Activated CD4-positive, alpha-beta T cell treated with anti-CD3 and anti-CD28 coated beads, Interleukin-2, Interleukin-6, amounts not matched to agents 100 ng/mL and 50 ng/mL, durations not matched to agents 16 hours and 8 hours (primary cell): ENCODE results near the gene CTNNB1.

Experiments used
- DNase-seq: peaks from one replicate; pipeline ENCODE4 v3.0.0-alpha.2; 2020

The CTNNB1 gene

GRCh38 chr3:41193794-41194539, 5.3 kb upstream of the CTNNB1 start:
- DNase-seq, result no peak

GRCh38 chr3:41194701-41195100, 4.6 kb upstream of the CTNNB1 start:
- DNase-seq, result no peak

- DNase-seq, result no peak
Observed at GRCh38 chr3:41195946-41196345, 3.4 kb upstream of the CTNNB1 start.

GRCh38 chr3:41196499-41197410, 2.5 kb upstream of the CTNNB1 start:
- DNase-seq, result no peak

GRCh38 chr3:41198046-41198445, 1.3 kb upstream of the CTNNB1 start:
- no peak for DNase-seq

- DNase-seq, result peak; percentile 5
Observed at GRCh38 chr3:41198526-41198925, 779 bp upstream of the CTNNB1 start.

- DNase-seq, result peak; percentile 54
Observed at GRCh38 chr3:41199866-41200668, 762 bp downstream of the CTNNB1 start.

GRCh38 chr3:41200669-41201021, 1.3 kb downstream of the CTNNB1 start:
- DNase-seq, result peak; percentile 51

- no peak for DNase-seq
Observed at GRCh38 chr3:41202075-41202833, 2.9 kb downstream of the CTNNB1 start.

GRCh38 chr3:41202834-41203345, 3.6 kb downstream of the CTNNB1 start:
- peak; percentile 47 for DNase-seq

- DNase-seq, result no peak
Observed at GRCh38 chr3:41204369-41204768, 5.1 kb downstream of the CTNNB1 start.

GRCh38 chr3:41205591-41205990, 6.3 kb downstream of the CTNNB1 start:
- no peak for DNase-seq

- DNase-seq, result no peak
Observed at GRCh38 chr3:41207355-41207754, 8.1 kb downstream of the CTNNB1 start.

- DNase-seq, result no peak
Observed at GRCh38 chr3:41208507-41209220, 9.4 kb downstream of the CTNNB1 start.

GRCh38 chr3:41209646-41210045, 10.3 kb downstream of the CTNNB1 start:
- DNase-seq, result no peak

- no peak for DNase-seq
Observed at GRCh38 chr3:41210966-41211365, 11.7 kb downstream of the CTNNB1 start.

GRCh38 chr3:41212088-41212487, 12.8 kb downstream of the CTNNB1 start:
- DNase-seq, result no peak

- DNase-seq, result no peak
Observed at GRCh38 chr3:41213588-41213987, 14.3 kb downstream of the CTNNB1 start.

GRCh38 chr3:41216422-41216821, 17.1 kb downstream of the CTNNB1 start:
- no peak for DNase-seq

- DNase-seq, result no peak
Observed at GRCh38 chr3:41216993-41217392, 17.7 kb downstream of the CTNNB1 start.

GRCh38 chr3:41219424-41219823, 20.1 kb downstream of the CTNNB1 start:
- DNase-seq, result no peak
